AML-193 (cell line): ENCODE measurements around the gene P2RX6.
"Not testable (repeated sequence)": the region's sequence is repeated elsewhere in the genome, so short reads cannot be mapped to it uniquely, and the experiment has no call there.

Source experiments
- DNase-seq, 2 experiments: peaks; one replicate each; lab custom pipeline; 2025; lab: John Stamatoyannopoulos, UW

The P2RX6 gene

DNA sequence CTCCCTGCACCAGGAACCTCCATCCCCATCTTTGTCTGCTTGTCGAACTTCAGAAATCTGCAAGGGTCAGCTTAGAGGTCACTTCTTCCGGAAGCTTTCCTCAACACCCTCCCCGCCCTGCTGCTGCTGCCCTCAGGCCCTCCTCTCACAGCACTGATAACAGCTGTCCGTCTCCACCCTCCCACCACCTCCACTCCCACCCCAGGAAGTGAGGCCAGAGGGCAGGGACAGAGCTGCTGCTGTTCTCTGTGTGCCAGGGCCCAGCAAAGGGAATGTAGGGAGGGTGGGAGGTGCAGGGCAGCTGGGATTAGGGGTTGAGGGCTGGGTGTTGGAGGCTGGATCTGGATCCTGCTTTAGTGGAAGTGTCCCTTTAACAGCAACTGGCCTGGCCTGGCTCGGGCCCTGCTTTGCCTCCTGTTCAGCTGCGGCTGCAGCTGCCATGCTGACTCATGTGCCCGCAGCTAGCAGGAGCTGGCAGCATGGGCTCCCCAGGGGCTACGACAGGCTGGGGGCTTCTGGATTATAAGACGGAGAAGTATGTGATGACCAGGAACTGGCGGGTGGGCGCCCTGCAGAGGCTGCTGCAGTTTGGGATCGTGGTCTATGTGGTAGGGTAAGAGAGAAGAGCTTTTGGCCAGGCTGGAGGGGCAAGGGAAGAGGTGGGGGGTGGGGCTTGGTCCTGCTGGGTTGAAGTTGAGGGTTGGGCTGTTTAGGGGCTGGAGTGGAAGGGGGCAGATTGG, at the start of gene P2RX6:
TSS of gene P2RX6 (plus strand) at position 440 of the 740 bp plus-strand sequence. CDS start at position 450, 10 bp downstream.
- no peak for DNase-seq

DNA sequence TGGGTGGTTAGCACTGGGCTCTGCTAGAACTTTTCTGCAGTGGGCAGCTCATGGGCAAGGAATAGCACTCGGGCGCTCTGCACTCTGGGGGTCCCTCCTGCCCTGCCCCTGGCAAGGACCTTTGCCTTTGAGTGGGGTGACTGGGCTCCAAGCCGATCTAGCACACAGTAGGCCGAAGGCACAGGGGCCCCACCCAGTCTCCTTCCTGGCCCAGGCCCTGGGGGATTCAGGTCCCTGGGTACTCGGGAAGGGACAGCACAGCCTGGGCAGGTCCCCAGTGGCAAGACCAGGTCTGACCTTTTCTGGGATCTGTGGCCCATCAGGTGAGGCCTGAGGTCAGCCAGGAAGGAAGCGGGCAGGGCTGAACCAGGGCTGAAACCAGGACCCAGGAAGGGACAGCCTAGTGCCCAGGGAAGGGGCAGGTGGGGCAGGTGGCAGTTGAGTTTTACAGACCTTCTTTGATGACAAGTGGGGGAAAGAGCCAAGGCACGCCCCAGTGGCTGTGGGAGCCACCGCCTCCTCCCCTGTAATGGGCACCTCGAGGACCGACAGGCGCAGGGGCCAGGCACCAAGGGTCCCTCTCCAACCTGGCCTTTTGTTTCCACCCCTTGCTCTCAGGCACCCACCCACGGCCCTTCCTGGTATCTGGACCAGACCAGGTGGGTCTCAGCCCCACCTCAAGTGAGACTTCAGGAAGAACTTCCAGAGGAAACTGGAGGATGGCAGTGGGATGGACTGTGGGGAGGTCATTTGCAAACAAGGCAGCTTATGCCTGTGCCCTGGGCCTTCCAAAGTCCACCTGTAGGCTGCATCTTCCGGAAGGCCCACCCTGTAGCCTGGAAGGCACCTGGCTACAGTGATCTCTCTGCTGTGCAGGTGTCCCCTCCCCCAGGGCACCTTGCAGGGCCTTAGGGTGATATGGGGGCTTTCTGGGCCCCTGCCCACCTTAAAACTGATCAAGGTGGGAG, 48.8 kb upstream of the P2RX6 start:
- no peak for DNase-seq

DNA sequence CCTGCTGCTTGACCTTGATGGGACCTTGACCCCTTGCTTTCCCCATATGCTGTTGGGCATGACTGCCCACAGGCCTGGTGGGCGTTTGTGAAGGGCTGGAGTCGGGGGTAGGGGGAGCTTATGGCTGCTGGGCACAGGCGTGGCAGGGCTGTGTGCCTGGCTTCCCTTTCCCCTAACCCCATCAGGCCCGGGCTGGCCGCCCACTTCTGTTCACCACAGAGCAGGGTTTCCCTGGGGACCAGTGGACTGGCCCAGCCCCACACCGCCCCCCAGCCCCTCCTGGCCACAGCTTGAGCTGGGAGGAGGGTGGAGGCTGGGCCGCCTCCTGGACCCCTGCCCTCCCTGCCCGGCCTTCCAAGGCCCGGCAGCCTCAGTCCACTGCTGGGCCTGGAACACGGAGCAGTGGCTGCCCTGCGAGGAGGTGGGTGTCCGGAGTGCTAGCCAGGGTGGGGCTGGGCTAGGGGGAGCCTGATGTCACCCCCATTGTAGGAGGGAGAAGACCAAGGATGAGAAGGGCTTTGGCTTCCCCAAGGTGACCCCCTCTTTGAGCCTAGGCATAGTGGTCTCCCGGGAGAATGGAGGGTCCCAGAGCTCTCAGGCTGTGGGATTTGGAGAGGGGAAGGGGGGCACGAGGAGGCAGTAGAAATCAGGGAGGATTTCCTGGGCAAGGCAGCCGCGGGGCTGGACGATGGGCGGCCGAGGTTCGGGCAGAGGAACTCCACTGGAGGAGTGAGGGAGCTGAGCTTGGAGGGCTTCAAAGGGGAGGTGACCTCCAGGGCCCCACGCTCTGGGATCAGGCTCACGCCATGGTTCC, 47.9 kb upstream of the P2RX6 start, which contains the start of gene AIFM3:
TSS of gene AIFM3 (plus strand) at position 373 of the 814 bp plus-strand sequence. CDS start 690 bp downstream, outside the sequence.
- no peak for DNase-seq

DNA sequence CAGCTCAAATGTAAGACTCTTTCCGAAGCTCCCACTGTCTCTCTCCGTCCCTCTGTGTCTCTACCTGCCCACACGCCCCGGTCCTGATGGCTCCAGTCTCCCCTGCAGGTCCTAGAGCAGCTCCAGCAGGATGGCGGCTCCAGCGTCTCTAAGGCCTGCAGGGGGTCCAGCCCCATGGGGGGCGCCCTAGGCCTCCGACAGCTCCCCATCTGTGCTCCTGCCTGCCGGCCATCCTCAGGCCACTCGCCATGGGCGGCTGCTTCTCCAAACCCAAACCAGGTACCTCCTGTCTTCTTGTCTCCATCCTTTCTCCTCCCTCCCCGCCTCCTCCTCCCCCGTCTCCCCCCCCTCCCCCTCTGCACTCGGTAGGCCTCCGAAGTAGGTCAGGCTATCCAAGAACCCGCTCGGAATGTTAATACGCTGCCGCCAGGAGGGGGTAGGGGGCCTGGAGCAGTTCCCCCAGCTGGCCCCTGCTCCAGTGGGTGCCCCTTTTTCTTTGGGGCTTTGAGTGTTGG, 47.2 kb upstream of the P2RX6 start:
- DNase-seq = no peak

DNA sequence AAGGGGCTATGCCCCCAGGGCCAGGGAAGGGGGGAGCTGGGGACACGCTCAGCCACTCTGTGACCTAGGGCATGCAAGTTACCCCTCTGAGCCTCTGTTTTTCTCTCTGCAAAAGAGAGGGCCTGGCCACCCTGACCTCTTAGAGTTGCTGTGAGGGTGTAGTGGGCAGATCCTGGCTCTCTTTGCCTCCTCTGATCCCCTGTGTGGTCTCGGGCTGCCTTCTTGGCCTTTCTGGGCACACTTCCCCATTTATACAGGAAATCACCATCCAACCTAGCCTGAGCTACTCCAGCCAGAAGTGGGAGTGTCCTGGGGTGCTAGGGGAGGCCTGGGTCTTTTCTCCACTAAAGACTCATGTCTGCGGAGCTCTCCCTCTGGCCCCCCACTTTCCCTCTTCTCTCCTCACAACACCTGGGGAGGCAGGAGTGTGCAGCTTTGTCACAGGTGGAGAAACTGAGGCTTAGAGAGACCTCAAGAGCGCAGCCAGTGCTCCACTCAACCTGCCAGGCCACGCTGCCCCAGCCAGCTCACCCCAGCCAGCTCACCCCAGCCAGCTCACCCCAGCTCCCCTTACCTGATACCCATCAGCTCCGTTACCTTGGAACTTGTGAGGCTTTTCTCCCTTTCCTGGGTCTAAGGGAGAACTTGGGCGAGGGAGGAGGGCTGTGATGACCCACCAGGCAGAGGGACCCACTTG, 46.5 kb upstream of the P2RX6 start:
- peak; percentile 26 to 38 for DNase-seq

DNA sequence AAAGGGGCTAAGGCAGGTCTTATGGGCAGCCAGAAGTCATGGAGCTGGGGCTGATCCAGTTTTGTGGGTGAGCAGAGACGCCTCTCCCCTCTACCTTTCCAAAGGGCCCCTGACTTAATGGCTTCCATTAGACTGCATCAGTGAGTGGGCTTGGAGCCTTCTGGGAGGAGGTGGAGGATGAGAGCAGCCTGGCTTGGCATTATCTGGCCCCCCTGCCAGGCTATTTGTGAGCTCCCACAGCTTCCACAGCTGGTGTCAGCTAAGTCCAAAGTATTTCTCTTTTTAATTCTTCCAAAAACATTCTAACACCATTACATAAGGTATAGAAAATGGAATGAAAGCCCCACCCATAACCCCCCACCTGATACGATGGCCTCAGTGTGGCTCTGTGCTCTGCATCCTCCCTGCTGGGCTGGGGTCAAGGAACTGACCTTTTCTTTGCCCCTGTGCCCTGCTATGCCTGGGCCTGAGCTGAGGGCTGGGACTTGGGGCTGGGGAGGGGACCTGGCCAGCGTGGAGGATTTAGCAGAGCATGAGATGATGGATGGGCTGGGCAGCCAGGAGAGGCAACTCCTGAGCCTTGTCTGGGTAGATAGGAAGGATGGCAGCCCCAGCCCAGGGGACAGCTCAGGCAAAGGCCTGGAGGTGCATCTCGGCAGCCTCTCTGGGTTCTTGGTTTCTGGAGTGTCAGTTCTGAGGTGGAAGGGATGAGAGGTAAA, 43.9 kb upstream of the P2RX6 start:
- no peak for DNase-seq

DNA sequence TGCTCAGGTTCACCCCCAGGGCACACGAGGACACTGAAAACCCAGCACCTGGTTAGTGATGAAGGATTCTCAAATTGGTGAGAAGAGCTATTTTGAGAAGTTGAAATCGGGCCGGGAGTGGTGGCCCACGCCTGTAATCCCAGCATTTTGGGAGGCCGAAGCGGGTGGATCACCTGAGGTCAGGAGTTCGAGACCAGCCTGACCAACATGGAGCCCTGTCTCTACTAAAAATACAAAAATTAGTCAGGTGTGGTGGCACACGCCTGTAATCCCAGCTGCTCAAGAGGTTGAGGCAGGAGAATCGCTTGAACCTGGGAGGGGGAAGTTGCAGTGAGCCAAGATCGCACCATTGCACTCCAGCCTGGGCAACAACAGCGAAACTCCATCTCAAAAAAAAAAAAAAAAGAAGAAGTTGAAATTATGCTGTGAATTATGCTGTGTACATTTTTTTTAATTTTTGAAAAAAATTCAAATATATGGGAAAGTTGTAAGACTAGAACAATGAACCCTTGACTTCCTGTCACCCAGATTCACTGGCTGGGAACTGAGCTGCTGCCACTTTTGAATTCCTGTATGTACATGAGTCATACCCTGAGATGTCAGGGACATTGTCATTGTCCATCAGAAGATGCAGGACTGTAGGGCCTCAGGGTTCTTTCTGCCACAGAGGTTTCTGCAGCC, 42.8 kb upstream of the P2RX6 start:
- DNase-seq = not testable (repeated sequence)

DNA sequence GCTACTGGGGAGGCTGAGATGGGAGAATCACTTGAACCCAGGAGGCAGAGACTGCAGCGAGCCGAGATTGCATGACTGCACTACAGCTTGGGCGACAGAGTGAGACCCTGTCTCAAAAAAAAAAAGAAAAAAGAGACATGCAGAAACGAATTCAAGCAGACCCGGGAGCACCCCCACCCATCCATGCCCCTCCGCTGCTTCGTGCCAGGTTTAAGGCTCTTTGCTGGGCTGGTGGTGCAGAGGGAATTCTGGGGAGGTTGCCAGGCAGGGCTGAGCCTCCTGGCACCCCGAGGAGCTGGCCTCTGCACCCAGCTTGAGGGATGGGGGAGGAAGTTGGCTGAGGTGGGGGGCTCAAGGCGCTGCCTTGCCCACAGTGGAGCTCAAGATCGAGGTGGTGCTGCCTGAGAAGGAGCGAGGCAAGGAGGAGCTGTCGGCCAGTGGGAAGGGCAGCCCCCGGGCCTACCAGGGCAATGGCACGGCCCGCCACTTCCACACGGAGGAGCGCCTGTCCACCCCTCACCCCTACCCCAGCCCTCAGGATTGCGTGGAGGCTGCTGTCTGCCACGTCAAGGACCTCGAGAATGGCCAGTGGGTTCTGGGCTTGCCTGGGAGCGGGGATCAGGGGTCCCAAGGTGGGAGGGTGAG, 41.9 kb upstream of the P2RX6 start:
- no peak for DNase-seq

DNA sequence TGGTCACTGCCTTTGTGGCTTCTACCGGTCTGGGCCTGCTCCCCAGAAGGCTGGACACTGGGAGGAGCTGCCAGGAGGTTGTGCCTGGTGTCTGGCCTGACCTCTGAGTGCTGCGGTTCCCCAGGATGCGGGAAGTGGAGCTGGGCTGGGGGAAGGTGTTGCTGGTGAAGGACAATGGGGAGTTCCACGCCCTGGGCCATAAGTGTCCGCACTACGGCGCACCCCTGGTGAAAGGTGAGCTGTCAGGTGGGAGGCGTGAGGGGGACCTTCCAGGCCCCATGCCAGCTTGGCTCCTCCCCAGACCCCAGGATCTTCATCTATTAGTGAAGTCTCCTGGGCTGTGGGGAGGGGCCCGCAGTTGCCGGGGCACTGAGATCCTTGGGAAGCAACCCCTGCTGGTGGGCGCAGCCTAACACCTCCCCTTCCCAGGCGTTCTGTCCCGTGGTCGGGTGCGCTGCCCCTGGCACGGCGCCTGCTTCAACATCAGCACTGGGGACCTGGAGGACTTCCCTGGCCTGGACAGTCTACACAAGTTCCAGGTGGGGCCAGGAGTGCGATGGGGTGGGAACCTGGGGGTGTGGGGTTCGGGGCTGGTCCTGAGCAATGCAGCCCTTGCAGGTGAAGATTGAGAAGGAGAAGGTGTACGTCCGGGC, 41.2 kb upstream of the P2RX6 start:
- DNase-seq = no peak

DNA sequence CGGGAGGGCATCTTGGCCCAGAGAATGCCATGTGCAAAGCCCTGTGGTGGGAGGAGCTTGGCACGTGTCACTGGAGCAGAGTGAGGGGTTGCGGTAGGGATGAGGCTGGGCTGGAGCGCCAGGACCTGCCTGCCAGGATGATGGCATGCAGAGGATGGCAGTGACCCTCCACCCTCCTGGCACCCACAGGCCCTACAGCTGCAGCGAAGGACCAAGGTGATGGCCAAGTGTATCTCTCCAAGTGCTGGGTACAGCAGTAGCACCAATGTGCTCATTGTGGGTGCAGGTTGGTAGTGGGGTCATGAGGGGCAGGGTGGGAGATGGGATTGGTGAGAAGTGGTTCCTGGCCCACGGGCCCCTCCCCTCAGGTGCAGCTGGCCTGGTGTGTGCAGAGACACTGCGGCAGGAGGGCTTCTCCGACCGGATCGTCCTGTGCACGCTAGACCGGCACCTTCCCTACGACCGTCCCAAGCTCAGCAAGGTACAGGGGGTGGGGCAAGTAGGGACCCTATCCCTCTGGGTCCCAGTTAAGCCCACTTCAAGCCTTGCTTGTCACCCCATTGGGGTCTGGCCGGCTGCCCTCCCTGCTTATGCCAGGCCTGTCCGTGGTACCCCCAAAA, 40.5 kb upstream of the P2RX6 start:
- DNase-seq = no peak

DNA sequence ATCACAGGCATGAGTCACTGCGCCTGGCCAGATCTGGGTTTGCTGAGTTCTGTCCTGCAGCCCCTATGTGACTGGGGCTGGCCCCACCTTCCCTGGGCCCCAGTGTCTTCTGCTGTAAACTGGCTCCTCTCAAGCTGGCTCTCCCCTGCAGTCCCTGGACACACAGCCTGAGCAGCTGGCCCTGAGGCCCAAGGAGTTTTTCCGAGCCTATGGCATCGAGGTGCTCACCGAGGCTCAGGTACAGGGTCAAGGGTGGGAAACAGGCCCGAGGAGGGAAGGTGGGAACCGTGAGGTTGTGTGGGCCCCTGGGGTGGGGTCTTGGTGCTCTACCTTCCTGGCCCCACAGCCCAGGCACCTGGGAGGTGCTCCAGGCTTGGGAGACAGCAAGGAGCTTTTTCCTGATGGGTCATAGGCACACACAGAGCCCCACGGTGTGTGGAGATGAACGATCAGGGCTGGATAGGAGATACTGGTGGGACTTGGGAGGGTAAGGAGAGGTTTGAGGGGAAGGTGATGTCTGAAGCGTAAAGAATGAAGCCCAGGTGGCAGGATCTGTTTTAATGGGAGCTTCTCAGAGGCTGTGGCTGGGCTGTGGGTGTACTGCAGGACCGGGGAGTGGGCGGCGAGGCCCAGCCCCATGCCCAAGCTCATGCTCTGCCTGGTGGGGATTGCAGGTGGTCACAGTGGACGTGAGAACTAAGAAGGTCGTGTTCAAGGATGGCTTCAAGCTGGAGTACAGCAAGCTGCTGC, 39.2 kb upstream of the P2RX6 start:
- DNase-seq = no peak

DNA sequence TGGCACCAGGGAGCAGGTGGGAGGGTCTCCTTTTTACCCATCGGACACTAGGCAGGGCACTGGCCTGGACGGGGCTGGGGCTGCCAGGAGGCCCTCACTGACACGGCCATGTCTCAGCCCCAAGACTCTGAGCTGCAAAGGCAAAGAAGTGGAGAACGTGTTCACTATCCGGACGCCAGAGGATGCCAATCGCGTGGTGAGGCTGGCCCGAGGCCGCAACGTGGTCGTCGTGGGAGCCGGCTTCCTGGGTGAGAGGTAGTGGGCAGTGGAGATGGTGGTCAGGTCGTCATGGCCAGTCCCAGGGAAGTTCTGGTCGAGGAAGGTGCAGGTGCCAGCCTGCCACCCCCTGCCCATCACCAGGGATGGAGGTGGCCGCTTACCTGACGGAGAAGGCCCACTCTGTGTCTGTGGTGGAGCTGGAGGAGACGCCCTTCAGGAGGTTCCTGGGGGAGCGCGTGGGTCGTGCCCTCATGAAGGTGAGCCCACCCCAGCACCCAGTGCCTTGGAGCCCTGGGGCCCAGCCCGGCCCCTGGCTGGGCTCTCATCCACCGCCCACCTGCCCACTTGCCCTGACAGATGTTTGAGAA, 38.6 kb upstream of the P2RX6 start:
- DNase-seq = no peak

DNA sequence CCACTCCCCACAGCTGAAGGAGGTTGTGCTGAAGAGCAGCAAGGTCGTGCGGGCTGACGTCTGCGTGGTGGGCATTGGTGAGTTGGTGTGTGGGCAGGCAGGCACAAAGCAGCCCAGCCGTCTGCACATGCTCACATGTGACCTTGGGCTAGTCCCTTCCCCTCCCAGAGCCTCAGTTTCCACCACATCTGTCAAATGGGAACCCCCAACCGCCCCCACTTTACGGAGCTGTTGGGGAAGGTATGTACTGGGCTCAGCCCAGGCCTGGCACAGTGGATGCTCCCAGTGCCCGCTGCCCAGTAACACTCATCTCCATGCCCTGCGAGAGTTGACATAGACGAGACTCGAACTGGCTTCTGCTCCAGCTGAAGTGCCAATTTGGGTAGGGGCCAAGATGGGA, 37.9 kb upstream of the P2RX6 start:
- no peak for DNase-seq

DNA sequence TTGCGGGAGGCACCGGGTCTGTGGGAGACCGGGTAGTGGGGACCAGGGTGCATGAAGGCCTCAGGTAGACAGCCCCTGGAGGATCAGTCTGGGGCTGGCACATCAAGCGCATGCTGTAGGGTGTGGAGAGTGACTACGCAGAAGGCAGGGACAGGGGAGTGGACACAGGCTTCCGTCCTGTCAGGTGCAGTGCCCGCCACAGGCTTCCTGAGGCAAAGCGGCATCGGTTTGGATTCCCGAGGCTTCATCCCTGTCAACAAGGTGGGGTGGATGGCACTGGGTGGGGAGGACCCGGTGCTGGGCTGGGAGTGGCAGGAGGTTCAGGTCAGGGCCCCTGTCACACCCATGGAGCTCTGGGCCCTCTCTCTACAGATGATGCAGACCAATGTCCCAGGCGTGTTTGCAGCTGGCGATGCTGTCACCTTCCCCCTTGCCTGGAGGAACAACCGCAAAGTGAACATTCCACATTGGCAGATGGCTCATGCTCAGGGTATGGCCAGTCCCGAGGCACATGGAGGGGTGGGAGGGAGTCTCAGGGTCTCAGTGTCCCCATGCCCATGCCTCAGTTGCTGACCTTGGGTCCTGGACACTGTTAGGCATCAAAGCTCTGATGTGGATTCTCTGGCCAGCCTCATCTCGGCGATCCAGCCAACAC, 37.3 kb upstream of the P2RX6 start:
- no peak for DNase-seq

DNA sequence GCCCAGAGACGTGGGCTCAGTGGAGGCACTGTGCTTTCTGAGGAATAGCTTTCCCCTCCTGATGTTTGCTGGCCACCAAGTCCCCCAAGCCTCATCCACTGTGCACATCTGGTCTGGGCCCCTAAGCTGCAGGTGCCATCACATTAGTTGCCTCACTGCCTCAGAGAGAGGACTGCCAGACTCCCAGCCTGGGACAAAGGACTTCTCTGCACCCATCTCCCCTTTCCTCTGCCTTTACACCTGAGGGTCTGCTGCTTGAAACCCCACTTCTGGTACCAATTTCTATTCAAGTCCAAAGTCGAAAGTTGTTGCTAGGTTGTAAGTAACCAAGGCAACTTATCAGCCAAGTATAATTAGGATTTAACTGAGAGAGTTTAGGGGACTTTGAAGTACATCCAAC, 36.5 kb upstream of the P2RX6 start:
- no peak for DNase-seq

DNA sequence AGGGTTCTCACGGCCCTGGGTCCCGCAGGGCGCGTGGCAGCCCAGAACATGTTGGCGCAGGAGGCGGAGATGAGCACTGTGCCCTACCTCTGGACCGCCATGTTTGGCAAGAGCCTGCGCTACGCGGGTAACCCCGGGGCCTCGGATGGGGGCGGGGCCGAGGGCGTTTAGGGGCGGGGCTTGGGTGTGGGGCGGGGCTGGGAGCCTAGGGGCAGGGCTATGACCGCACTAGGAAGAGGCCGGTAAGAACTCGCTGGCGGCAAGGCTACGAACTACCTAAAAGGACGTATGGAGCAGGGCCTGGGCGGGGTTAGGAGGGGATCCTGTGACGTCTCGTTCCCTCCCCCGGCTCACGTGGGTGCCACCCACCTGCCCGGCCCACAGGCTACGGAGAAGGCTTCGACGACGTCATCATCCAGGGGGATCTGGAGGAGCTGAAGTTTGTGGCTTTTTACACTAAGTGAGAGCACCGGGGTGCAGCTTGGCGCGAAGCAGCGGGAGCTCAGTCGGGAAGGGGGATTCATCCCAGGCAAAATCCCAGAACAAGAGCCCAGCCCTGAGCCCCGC, 35.6 kb upstream of the P2RX6 start:
- no peak for DNase-seq
